Thyroid gland (tissue), 4 donors: ENCODE measurements around the gene FAM3A. TPM values are rescaled to one million over a fixed set of nuclear protein-coding genes. Genes with fewer than 3 reads are reported as not detected.
A peak's percentile ranks its signal among the peaks of the same experiment; 100 is the strongest.

Source experiments
- DNase-seq, 2 donors: peaks; one replicate each; pipeline ENCODE4 v3.0.0-alpha.2; 2019
- H3K27ac ChIP-seq, 3 donors: fragments of 200-600 bp; sonication (generic); 1 replicate in 2 of 3; 2 replicates in 1 of 3; pipeline ENCODE4 v1.5.1; 2016 to 2019; ENCODE audit warnings: mild to moderate bottlenecking in 1 of 3, moderate library complexity in 1 of 3
- H3K27me3 ChIP-seq: fragments of 200-600 bp; sonication (generic); one replicate; pipeline ENCODE4 v1.5.1; 2019
- H3K36me3 ChIP-seq, 2 donors: fragments of 200-600 bp; sonication (generic); one replicate each; pipeline ENCODE4 v1.5.1; 2016 to 2019
- H3K4me1 ChIP-seq, 2 donors: fragments of 200-600 bp; sonication (generic); one replicate each; pipeline ENCODE4 v1.5.1; 2017 to 2019
- H3K4me3 ChIP-seq, 3 donors: fragments of 200-600 bp; sonication (generic); replicated peaks in 1 of 3; 1 replicate in 2 of 3; 2 replicates in 1 of 3; pipeline ENCODE4 v1.5.1; 2016; ENCODE audit warnings: mild to moderate bottlenecking in 1 of 3
- H3K9me3 ChIP-seq: fragments of 200-600 bp; sonication (generic); one replicate; pipeline ENCODE4 v1.5.1; 2017
- CTCF ChIP-seq, 6 experiments: fragments of 200-600 bp in 3 of 6; fragments of 450-650 bp in 3 of 6; sonication (generic) in 3 of 6; IDR thresholded peaks; one replicate each; pipeline ENCODE4 v1.5.1; 2016 to 2019; ENCODE audit warnings: antibody characterized with exemption in 6 of 6, mild to moderate bottlenecking in 2 of 6, inconsistent platforms in 1 of 6, moderate library complexity in 1 of 6
- POLR2A ChIP-seq, 2 donors: fragments of 450-650 bp; IDR thresholded peaks; one replicate each; pipeline ENCODE4 v1.6.1; 2017; ENCODE audit warnings: antibody characterized with exemption in 2 of 2, mild to moderate bottlenecking in 2 of 2, moderate library complexity in 1 of 2
- WGBS, 2 donors: methylation state at CpG; one replicate each; pipeline ENCODE4 v1.1.5; 2017; 5-methylcytosine and 5-hydroxymethylcytosine counted together
- intact Hi-C: fragments of 100-400 bp; cut with DNase I; formaldehyde crosslinking; loops from one replicate; pipeline ENCODE4 v1.15.1; 2023
- total RNA-seq, 4 donors: library from RNA; depleted of rRNA; stranded (reverse); fragments of >200 nt; gene quantifications; one replicate each; pipeline ENCODE4 v1.2.3, GENCODE V29; 2016

The FAM3A gene
- total RNA-seq, 4 donors from 2014 or later: 56.3 to 67.7 (median 65.3) TPM

- Histone ChIP-seq H3K36me3 (no peaks in the 10 kb centered on the region), H3K27ac (peak overlapping the region in 2 of 3 donors; percentile 61 to 84), H3K4me3 (peak overlapping the region; percentile 22 to 55 (median 49)), H3K4me1 (peaks cover 13 to 25% of the 10 kb centered on the region in 2 donors), H3K9me3 (no peaks in the 10 kb centered on the region), H3K27me3 (no peaks in the 10 kb centered on the region)
- TF ChIP-seq POLR2A (IDR thresholded peaks at IDR 0.05): no peak
- WGBS, 2 donors: 0% methylated on average over 8 to 9 of the region's 9 CpGs
- intact Hi-C loops: no loop called here
- DNase-seq: no peak
Observed at GRCh38 chrX:154548028-154548316, 31.9 kb upstream of the FAM3A start.

DNA sequence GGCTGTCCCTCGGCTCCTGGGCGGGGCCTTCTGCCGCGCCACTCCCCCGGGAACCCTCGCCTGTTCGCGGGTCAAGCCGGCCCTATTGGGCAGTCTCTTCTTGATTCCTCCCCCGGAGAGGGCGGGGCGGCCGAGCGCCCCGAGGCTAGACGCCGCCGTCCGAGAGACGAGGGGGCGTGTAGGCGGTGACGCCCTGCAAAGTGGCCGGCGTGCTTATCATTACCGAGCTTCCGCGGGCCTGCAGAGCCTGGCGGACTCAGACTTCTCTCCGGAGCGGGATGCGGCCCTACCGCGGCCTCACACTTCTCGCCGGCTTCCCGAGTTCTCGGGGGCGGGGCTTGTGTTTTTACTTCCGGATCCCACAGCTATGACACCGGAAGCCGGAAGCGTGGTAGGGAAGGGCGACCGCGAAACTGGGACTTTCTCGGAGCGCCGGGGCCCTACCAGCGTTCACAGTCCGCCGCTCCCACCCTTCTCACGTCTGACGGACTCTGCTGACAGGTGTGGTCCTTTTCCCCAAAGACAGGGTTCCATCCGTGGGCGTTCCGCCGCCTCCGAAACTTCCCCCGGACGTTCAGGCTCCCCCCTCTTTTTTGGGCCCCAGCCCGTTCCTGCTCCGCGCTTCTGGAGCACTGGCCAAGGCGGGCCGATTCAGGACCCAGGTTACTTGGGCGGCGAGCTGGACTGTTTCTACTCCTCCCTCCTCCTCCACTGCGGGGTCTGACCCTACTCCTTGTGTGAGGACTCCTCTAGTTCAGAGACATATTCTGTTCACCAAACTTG lies 31.4 kb upstream of the FAM3A start, which contains the start of gene IKBKG:
IKBKG (plus strand) TSS at position 376 of the 783 bp plus-strand sequence. CDS start 4,383 bp downstream, outside the sequence.
- no peaks in the 10 kb centered on the region for H3K9me3 ChIP-seq
- peak within 1 kb of the TSS; percentile 22 to 55 (median 49) for H3K4me3 ChIP-seq
- no peaks in the 10 kb centered on the region for H3K27me3 ChIP-seq
- TF ChIP-seq POLR2A (IDR thresholded peaks at IDR 0.05) (no peak), CTCF (IDR thresholded peaks at IDR 0.05) (no peak)
- peak; percentile 87 to 89 for DNase-seq
- 0% methylated on average over 5 of the region's 69 CpGs; no CpG with 5 or more reads in 1 of the 2 donors for WGBS, 2 donors
- H3K36me3 ChIP-seq: no peaks in the 10 kb centered on the region
- intact Hi-C loops: no loop called here
- peaks cover 14 to 28% of the 10 kb centered on the region in 2 donors for H3K4me1 ChIP-seq
- H3K27ac ChIP-seq: peak within 1 kb of the TSS; percentile 61 to 84 (median 83)

GRCh38 chrX:154546354-154547244 lies 30.6 kb upstream of the FAM3A start, which contains the start of gene G6PD:
TSS of gene G6PD (minus strand) at chrX:154546846. CDS start at chrX:154546155, 691 bp downstream.
- peak within 1 kb of the TSS; percentile 22 to 55 (median 49) for H3K4me3 ChIP-seq
- no peaks in the 10 kb centered on the region for H3K9me3 ChIP-seq
- H3K4me1 ChIP-seq: peaks cover 17 to 37% of the 10 kb centered on the region in 2 donors
- H3K36me3 ChIP-seq: no peaks in the 10 kb centered on the region
- no peaks in the 10 kb centered on the region for H3K27me3 ChIP-seq
- peak; percentile 75 to 81 for DNase-seq
- 0% methylated on average over 1 of the region's 92 CpGs; no CpG with 5 or more reads in 1 of the 2 donors for WGBS, 2 donors
- H3K27ac ChIP-seq: peak within 1 kb of the TSS; percentile 61 to 84 (median 83)
- TF ChIP-seq POLR2A (IDR thresholded peaks at IDR 0.05) (peak in 1 of 2 donors; percentile 68), CTCF (IDR thresholded peaks at IDR 0.05) (no peak)
- intact Hi-C loops: no loop called here

- peaks cover 17 to 45% of the 10 kb centered on the region in 2 donors for H3K4me1 ChIP-seq
Observed at GRCh38 chrX:154545673-154546274, 29.7 kb upstream of the FAM3A start.

More at GRCh38 chrX:154545673-154546274, 29.7 kb upstream of the FAM3A start:
- TF ChIP-seq POLR2A (IDR thresholded peaks at IDR 0.05): no peak
- no peak for TF ChIP-seq CTCF (IDR thresholded peaks at IDR 0.05)
- Histone ChIP-seq H3K27me3 (no peaks in the 10 kb centered on the region), H3K36me3 (no peaks in the 10 kb centered on the region), H3K4me3 (peak overlapping the region in 1 of 3 donors; percentile 49), H3K27ac (peak overlapping the region in 1 of 3 donors; percentile 41), H3K9me3 (no peaks in the 10 kb centered on the region)
- DNase-seq: peak; percentile 5 to 11
- intact Hi-C loops: no loop called here
- WGBS, 2 donors: 65 to 82% methylated on average over 9 of the region's 17 CpGs
